Stomach (tissue), 4 donors: ENCODE measurements around the gene HMGXB3.

Source experiments
- EP300 ChIP-seq: sonication (generic); formaldehyde crosslinking; IDR thresholded peaks from one replicate; pipeline ENCODE4 v1.6.1; 2017; ENCODE audit warnings: antibody characterized with exemption
- POLR2A ChIP-seq, 4 donors: fragments of 450-650 bp; IDR thresholded peaks; one replicate each; pipeline ENCODE4 v1.6.1; 2016; ENCODE audit warnings: antibody characterized with exemption in 4 of 4, control low read depth in 2 of 4, mild to moderate bottlenecking in 1 of 4, moderate library complexity in 1 of 4
- POLR2AphosphoS5 ChIP-seq, 3 donors: sonication (generic); formaldehyde crosslinking; IDR thresholded peaks; one replicate each; pipeline ENCODE4 v1.6.1; 2016; ENCODE audit warnings: antibody characterized with exemption in 3 of 3
- TF ChIP-seq, protein P1 (sequence below), 7 experiments: fragments of 450-650 bp in 4 of 7; fragments of 200-600 bp in 3 of 7; sonication (generic) in 3 of 7; IDR thresholded peaks; one replicate each; pipeline ENCODE4 v1.5.1; 2016 to 2019; ENCODE audit warnings: antibody characterized with exemption in 7 of 7, control low read depth in 2 of 7, mild to moderate bottlenecking in 1 of 7

DNA sequence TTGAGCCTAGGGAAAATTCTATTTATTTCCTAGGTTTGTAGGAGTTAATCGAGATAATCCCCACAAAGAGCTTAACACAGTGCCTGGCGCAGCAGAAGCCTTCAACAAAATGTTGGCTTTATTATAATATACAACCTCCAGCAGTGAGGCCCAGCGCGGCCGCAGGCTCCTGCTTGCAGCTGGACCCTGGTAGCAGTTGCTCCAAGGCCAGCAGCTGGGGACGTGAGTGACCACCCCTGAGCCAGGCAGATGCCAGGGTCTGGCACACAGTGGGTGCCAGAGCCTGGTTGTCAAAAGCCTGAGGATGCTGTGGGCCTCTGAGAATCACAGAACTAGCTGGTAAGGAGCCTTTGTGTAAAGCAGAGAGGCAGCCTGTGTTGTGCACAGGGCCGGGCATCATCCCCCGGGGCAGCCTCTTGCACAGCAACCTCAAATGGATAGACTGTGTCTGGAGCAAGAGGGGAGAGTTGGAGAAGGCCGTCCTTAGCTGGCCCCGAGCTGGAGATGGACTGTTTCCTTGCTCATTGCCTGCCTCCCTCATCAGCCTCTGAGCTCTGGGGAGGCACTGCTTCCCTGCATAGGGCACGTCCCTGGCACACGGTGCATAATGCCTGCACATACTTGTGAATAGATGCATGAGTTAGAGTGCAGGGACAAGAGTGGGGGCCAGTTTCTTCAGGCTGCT lies 68.6 kb downstream of the HMGXB3 start:
- TF ChIP-seq POLR2AphosphoS5 (IDR thresholded peaks at IDR 0.05) = no peak
- TF ChIP-seq, protein P1, sequence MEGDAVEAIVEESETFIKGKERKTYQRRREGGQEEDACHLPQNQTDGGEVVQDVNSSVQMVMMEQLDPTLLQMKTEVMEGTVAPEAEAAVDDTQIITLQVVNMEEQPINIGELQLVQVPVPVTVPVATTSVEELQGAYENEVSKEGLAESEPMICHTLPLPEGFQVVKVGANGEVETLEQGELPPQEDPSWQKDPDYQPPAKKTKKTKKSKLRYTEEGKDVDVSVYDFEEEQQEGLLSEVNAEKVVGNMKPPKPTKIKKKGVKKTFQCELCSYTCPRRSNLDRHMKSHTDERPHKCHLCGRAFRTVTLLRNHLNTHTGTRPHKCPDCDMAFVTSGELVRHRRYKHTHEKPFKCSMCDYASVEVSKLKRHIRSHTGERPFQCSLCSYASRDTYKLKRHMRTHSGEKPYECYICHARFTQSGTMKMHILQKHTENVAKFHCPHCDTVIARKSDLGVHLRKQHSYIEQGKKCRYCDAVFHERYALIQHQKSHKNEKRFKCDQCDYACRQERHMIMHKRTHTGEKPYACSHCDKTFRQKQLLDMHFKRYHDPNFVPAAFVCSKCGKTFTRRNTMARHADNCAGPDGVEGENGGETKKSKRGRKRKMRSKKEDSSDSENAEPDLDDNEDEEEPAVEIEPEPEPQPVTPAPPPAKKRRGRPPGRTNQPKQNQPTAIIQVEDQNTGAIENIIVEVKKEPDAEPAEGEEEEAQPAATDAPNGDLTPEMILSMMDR (IDR thresholded peaks at IDR 0.05) = no peak
- no peak for TF ChIP-seq POLR2A (IDR thresholded peaks at IDR 0.05)
- no peak for TF ChIP-seq EP300
